Colonic mucosa (tissue), 4 donors: Measurements from ENCODE around the gene GPR21. TPM values are rescaled to one million over a fixed set of nuclear protein-coding genes. Genes with fewer than 3 reads are reported as not detected.

ENCODE experiments used
- DNase-seq: peaks from one replicate; pipeline ENCODE4 v3.0.0-alpha.2; 2020
- H3K27ac ChIP-seq: fragments of 200-600 bp; one replicate; pipeline ENCODE4 v1.8.0; 2021
- H3K27me3 ChIP-seq: fragments of 200-600 bp; one replicate; pipeline ENCODE4 v1.8.0; 2021
- H3K36me3 ChIP-seq: fragments of 200-600 bp; one replicate; pipeline ENCODE4 v1.8.0; 2021
- H3K4me1 ChIP-seq: fragments of 200-600 bp; one replicate; pipeline ENCODE4 v1.8.0; 2021; ENCODE audit warnings: mild to moderate bottlenecking
- H3K4me3 ChIP-seq: fragments of 200-600 bp; one replicate; pipeline ENCODE4 v1.8.0; 2021
- H3K9ac ChIP-seq, 2 donors: one replicate each; pipeline ENCODE4 v1.7.0; 2013; ENCODE audit warnings: control low read depth in 2 of 2, low read depth in 2 of 2, low read length in 2 of 2
- H3K9me3 ChIP-seq: fragments of 200-600 bp; one replicate; pipeline ENCODE4 v1.8.0; 2021
- CTCF ChIP-seq: fragments of 200-600 bp; IDR thresholded peaks from one replicate; pipeline ENCODE4 v1.8.0; 2022; ENCODE audit warnings: antibody characterized with exemption, mild to moderate bottlenecking
- intact Hi-C: fragments of 100-400 bp; cut with DNase I; formaldehyde crosslinking; loops from one replicate; pipeline ENCODE4 v1.14.1; 2022
- total RNA-seq, 2 donors: library from RNA; stranded (reverse); fragmentation: NEBNext Ultra II Directional in 1 of 2; extraction: Animal tissue kit (Norgen Biotek cat#: 25700) in 1 of 2; gene quantifications; one replicate each; pipeline ENCODE4 v1.2.1, GENCODE V29; 2021
- donor health status: healthy.
- donor health status: DM: no; HTN: no; CAD: no.
- donor health status: DM: no; HTN: no; CAD: no.

The GPR21 gene
- total RNA-seq, 2 donors from 2014 or later = 0.35 to 1.2 TPM

DNA sequence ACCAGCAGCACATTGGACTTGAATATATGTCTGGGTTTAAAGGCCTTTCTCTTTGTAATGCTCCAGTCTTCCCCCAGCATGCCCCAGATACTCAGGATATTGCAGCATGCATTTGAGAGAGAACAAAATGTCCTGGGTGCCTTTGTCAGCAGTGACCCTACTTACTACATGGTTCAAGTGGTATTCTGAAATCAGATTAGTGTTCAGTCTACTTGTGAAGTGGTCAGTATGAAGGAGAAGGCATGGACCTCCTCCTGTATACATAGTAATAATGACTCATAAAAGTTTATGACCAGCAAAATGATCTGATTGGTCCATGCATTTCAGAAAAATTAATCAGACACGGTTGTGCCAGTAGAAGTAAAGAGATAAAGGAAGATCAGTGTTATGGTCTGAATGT lies 25.4 kb downstream of the GPR21 start:
- Histone ChIP-seq H3K27me3 (no peaks in the 10 kb centered on the region), H3K9ac (no peak overlapping the region), H3K9me3 (no peaks in the 10 kb centered on the region), H3K27ac (no peak overlapping the region), H3K4me3 (no peak overlapping the region), H3K36me3 (no peaks in the 10 kb centered on the region), H3K4me1 (no peaks in the 10 kb centered on the region)
- intact Hi-C loops = no loop called here
- no peak for TF ChIP-seq CTCF
- no peak for DNase-seq

GRCh38 chr9:123059472-123060220 lies 26.2 kb downstream of the GPR21 start:
- DNase-seq = no peak
- H3K27ac ChIP-seq = no peak overlapping the region
- no peaks in the 10 kb centered on the region for H3K4me1 ChIP-seq
- no peaks in the 10 kb centered on the region for H3K9me3 ChIP-seq
- TF ChIP-seq CTCF = no peak
- no peak overlapping the region for H3K9ac ChIP-seq
- no peaks in the 10 kb centered on the region for H3K36me3 ChIP-seq
- no peaks in the 10 kb centered on the region for H3K27me3 ChIP-seq
- H3K4me3 ChIP-seq = no peak overlapping the region
- intact Hi-C loops = no loop called here

- intact Hi-C loops = no loop called here
- H3K4me1 ChIP-seq = no peaks in the 10 kb centered on the region
- no peak for TF ChIP-seq CTCF
- DNase-seq = no peak
- H3K36me3 ChIP-seq = no peaks in the 10 kb centered on the region
- H3K9ac ChIP-seq = no peak overlapping the region
- H3K9me3 ChIP-seq = no peaks in the 10 kb centered on the region
- H3K27ac ChIP-seq = no peak overlapping the region
- H3K27me3 ChIP-seq = no peaks in the 10 kb centered on the region
- no peak overlapping the region for H3K4me3 ChIP-seq
Measured at GRCh38 chr9:123061216-123061615, 27.7 kb downstream of the GPR21 start.

DNA sequence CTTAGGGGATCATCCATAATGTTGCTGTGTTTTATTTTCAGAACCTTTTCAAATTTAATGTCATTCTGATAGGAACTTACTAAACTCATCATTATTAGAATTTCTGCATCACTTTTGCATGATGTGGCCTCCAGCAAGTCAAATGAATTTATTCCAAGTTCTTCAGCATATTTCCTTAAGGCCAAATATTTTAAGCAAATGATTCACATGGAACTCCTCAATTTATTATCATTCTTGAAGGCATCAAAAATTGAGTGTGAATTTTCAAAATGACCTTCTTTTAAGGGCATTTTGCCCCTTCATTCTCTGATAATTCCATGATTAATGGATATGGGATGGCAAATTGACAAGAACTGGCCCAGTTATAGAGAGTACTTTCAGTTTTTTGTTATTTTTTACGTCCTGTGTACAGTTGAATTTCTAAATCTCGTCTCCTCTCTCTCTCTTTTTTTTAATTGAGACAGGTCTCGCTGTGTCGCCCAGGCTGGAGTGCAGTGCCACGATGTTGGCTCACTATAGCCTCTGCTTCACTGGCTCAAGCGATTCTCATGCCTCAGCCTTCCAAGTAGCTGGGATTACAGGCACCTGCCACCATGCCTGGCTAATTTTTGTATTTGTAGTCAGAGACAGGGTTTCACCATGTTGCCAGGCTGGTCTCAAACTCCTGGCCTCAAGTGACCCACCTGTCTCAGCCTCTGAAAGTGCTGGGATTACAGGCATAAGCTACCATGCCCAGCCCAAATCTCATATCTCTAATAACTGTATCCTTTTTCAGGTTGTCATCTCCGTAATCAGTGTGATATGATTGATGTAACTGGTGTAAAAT lies 29.1 kb downstream of the GPR21 start:
- no peak for DNase-seq
- Histone ChIP-seq H3K36me3 (no peaks in the 10 kb centered on the region), H3K27ac (no peak overlapping the region), H3K9ac (no peak overlapping the region), H3K27me3 (no peaks in the 10 kb centered on the region), H3K4me3 (no peak overlapping the region), H3K9me3 (no peaks in the 10 kb centered on the region), H3K4me1 (no peaks in the 10 kb centered on the region)
- intact Hi-C loops = no loop called here
- no peak for TF ChIP-seq CTCF

GRCh38 chr9:123063177-123063598 lies 29.7 kb downstream of the GPR21 start:
- intact Hi-C loops = no loop called here
- H3K27ac ChIP-seq = no peak overlapping the region
- no peak for TF ChIP-seq CTCF

More at GRCh38 chr9:123063177-123063598, 29.7 kb downstream of the GPR21 start:
- Histone ChIP-seq H3K4me3 (no peak overlapping the region), H3K27me3 (no peaks in the 10 kb centered on the region), H3K9me3 (no peaks in the 10 kb centered on the region), H3K9ac (no peak overlapping the region), H3K4me1 (no peaks in the 10 kb centered on the region), H3K36me3 (no peaks in the 10 kb centered on the region)
- no peak for DNase-seq
